GM06990 (cell line): ENCODE data around the gene ADAMTS6.

Experiments
- DNase-seq: peaks from one replicate; pipeline ENCODE4 v3.0.0-alpha.2; 2011; ENCODE audit not compliant: insufficient read length; ENCODE audit errors: extremely low read depth
- H3K27me3 ChIP-seq: replicated peaks from 2 replicates; pipeline ENCODE4 v1.6.0; 2011; ENCODE audit warnings: low read length; ENCODE audit not compliant: control insufficient read depth, insufficient read depth
- H3K36me3 ChIP-seq: 2 replicates; pipeline ENCODE4 v1.5.1; 2011; ENCODE audit warnings: low read length; ENCODE audit not compliant: control insufficient read depth, insufficient read depth
- H3K4me3 ChIP-seq: replicated peaks from 2 replicates; pipeline ENCODE4 v1.5.1; 2011; ENCODE audit warnings: low read depth, mild to moderate bottlenecking, control low read depth, low read length
- CTCF ChIP-seq: IDR thresholded peaks from 2 replicates; pipeline ENCODE4 v1.5.1; 2011; ENCODE audit warnings: low read length, control low read depth, mild to moderate bottlenecking, inconsistent platforms; ENCODE audit not compliant: insufficient read depth, poor library complexity, severe bottlenecking

ADAMTS6 gene

GRCh38 chr5:65356274-65356673 lies 125.4 kb downstream of the ADAMTS6 start:
- Histone ChIP-seq H3K36me3 (no peaks in the 10 kb centered on the region), H3K4me3 (no peak overlapping the region), H3K27me3 (no peaks in the 10 kb centered on the region)
- DNase-seq: no peak
- no peak for TF ChIP-seq CTCF

DNA sequence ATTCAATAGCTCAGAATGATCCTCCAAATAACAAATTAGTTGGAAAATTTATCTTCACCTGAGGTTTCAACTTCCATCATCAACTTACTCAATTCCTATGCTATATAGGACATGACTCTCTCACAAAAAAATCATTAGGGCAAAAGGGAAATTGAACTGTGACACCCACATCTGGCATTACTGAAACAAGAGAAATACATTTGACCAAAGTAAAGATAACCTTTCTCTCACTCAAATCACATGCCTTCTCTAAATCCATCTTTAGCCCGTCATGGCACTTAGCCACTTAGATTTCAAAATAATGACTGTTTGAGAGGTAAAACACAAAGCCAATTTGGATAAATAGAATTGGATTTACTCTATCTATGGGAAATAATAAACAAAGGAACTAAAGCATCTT lies 126.4 kb downstream of the ADAMTS6 start:
- H3K27me3 ChIP-seq: no peaks in the 10 kb centered on the region
- no peak for TF ChIP-seq CTCF
- H3K36me3 ChIP-seq: no peaks in the 10 kb centered on the region
- DNase-seq: no peak
- no peak overlapping the region for H3K4me3 ChIP-seq

DNA sequence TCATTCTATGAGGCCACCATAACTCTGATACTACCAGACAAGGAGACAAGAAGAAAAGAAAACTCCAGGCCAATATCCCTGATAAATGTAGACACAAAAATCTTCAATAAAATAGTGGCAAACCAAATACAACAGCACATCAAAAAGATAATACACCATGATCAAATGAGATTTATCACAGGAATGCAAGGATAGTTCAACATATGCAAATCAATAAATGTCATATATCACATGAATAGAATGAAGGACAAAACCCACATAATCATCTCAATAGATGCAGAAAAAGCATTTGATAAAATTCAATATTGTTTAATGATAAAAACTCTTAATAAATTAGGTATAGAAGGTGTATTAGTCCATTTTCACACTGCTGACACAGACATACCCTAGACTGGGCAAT lies 139.9 kb downstream of the ADAMTS6 start:
- DNase-seq: no peak
- no peaks in the 10 kb centered on the region for H3K27me3 ChIP-seq
- H3K36me3 ChIP-seq: no peaks in the 10 kb centered on the region
- TF ChIP-seq CTCF: no peak
- H3K4me3 ChIP-seq: no peak overlapping the region

GRCh38 chr5:65338606-65339151 lies 143.0 kb downstream of the ADAMTS6 start:
- Histone ChIP-seq H3K36me3 (no peaks in the 10 kb centered on the region), H3K4me3 (no peak overlapping the region), H3K27me3 (no peaks in the 10 kb centered on the region)
- DNase-seq: no peak
- TF ChIP-seq CTCF: no peak

- no peaks in the 10 kb centered on the region for H3K27me3 ChIP-seq
- H3K36me3 ChIP-seq: no peaks in the 10 kb centered on the region
- H3K4me3 ChIP-seq: no peak overlapping the region
- DNase-seq: no peak
- TF ChIP-seq CTCF: no peak
These were observed 147.6 kb downstream of the ADAMTS6 start for GRCh38 chr5:65334077-65334476.

DNA sequence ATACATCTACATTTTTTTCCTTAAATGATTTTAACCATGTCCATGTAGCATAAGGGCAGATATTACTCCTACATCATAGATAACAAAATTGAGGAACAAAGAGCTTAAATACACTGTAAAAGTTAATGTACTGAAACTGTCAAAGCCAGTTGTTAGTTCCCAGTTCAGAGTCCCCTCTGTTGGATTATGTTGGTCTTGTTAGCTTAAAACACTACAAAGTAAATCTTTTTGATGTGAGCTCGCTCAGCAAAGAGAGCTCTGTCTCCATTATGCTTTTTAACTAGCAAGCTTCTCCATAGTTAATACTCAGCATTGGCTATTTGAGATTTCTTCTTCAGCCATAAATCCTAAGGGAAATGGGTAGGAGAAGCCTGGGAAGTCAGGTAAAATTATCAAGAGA lies 149.1 kb downstream of the ADAMTS6 start:
- TF ChIP-seq CTCF: no peak
- Histone ChIP-seq H3K4me3 (no peak overlapping the region), H3K27me3 (no peaks in the 10 kb centered on the region), H3K36me3 (no peaks in the 10 kb centered on the region)
- no peak for DNase-seq
